DMS53 treated with DMSO at 0.1 percent for 48 hours (cell line): ENCODE results near the gene CELF5.
"Not testable (repeated sequence)": the region's sequence is repeated elsewhere in the genome, so short reads cannot be mapped to it uniquely, and the experiment has no call there.

Experiments
- DNase-seq: peaks from one replicate; lab custom pipeline; 2025; ENCODE audit not compliant: unreplicated experiment; lab: John Stamatoyannopoulos, UW

The CELF5 gene

GRCh38 chr19:3206216-3206953 lies 18.1 kb upstream of the CELF5 start:
- DNase-seq = no peak

- DNase-seq = no peak
These were observed 16.8 kb upstream of the CELF5 start for GRCh38 chr19:3207461-3208242.

- DNase-seq = no peak
These were observed 15.9 kb upstream of the CELF5 start for GRCh38 chr19:3208317-3209207.

GRCh38 chr19:3210347-3211017 lies 14.0 kb upstream of the CELF5 start:
- no peak for DNase-seq

GRCh38 chr19:3211191-3211590 lies 13.3 kb upstream of the CELF5 start:
- no peak for DNase-seq

GRCh38 chr19:3213159-3213558 lies 11.3 kb upstream of the CELF5 start:
- DNase-seq = no peak

GRCh38 chr19:3216874-3217273 lies 7.6 kb upstream of the CELF5 start:
- no peak for DNase-seq

GRCh38 chr19:3220576-3220975 lies 3.9 kb upstream of the CELF5 start:
- no peak for DNase-seq

- DNase-seq = not testable (repeated sequence)
These were observed 2.9 kb upstream of the CELF5 start for GRCh38 chr19:3221576-3221975.

GRCh38 chr19:3222709-3223108 lies 1.8 kb upstream of the CELF5 start:
- no peak for DNase-seq

GRCh38 chr19:3225169-3225485 lies 666 bp downstream of the CELF5 start:
- DNase-seq = no peak

- no peak for DNase-seq
These were observed 1.2 kb downstream of the CELF5 start for GRCh38 chr19:3225677-3226093.

GRCh38 chr19:3227054-3227626 lies 2.7 kb downstream of the CELF5 start:
- no peak for DNase-seq

GRCh38 chr19:3229346-3229743 lies 4.9 kb downstream of the CELF5 start:
- no peak for DNase-seq

GRCh38 chr19:3229888-3230496 lies 5.5 kb downstream of the CELF5 start:
- no peak for DNase-seq

- no peak for DNase-seq
These were observed 6.8 kb downstream of the CELF5 start for GRCh38 chr19:3231288-3231687.

GRCh38 chr19:3233116-3233515 lies 8.7 kb downstream of the CELF5 start:
- DNase-seq = no peak

- DNase-seq = no peak
These were observed 9.4 kb downstream of the CELF5 start for GRCh38 chr19:3233831-3234230.

GRCh38 chr19:3234800-3235199 lies 10.3 kb downstream of the CELF5 start:
- no peak for DNase-seq

GRCh38 chr19:3235604-3236003 lies 11.1 kb downstream of the CELF5 start:
- not testable (repeated sequence) for DNase-seq
